HG02870 (cell line): ENCODE results near the gene ARAP2.

Experiments
- ATAC-seq: cut with Tn5 transposase; IDR thresholded peaks from one replicate; pipeline ENCODE4 v1.9.1; 2021; ENCODE audit warnings: mild to moderate bottlenecking, moderate library complexity; ENCODE audit not compliant: unreplicated experiment

Gene ARAP2

GRCh38 chr4:36260731-36261130 lies 16.4 kb upstream of the ARAP2 start:
- no peak for ATAC-seq

DNA sequence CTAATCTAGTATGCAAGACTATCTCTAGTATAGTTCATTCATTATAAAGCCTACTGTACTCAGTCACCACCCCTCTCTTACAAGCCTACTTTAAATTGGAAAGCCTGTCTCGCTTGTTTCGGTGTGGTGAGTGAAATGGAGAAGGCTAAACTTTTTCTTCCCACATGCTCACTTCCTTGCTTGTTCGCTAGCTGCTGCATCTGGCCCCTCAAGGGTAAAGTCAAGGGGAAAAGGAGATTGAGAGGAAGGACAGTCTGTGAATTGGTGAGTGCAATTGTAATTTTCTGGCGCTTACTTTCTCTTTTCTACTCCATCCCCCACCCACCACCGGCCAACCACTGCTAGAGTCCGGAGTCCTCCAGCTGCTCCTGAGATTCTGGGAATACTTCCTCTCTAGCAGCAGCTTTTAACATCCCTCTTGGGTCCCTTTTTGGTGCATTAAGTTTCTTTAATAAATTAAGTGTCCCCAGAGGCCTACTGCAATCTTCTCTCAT lies 12.1 kb upstream of the ARAP2 start:
- peak; percentile 76 for ATAC-seq

DNA sequence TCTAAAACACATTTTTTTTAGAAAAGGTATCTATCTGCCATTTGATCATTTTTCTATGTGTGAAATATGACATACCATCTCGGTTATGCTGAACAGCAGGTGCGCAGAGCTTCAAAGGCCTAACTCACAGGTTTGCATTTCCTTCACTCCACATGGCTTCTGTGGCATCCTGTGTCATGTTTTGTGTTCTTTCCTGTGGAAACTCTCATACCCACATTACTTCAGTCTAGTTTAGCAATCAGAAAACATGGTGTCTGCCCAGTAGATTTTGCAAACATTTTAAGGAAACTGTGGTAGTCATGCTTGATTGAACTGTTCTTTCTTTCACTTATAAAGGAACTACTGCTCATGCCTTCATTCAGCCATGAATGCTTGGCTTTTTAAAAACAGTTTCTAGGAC lies 11.3 kb upstream of the ARAP2 start:
- peak; percentile 58 for ATAC-seq

DNA sequence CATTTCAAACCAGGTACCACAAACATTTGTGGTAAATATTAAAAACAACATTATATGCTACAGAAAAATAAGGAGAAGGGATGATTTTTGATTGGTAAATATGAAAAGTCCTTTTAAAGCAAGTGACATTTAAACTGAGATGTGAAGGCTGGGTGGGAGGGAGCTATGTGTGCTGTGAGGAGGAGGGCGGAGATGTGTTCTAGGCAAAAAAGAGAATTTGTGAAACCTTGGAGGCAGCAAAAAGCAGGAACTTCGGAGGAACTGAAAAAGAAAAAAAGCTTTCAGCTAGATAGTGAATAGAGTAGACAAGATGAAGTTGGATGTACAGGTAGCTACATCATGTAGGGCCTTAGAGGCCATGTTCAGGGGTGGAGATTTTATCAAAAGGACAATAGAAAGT lies 10.1 kb upstream of the ARAP2 start:
- ATAC-seq, result no peak

DNA sequence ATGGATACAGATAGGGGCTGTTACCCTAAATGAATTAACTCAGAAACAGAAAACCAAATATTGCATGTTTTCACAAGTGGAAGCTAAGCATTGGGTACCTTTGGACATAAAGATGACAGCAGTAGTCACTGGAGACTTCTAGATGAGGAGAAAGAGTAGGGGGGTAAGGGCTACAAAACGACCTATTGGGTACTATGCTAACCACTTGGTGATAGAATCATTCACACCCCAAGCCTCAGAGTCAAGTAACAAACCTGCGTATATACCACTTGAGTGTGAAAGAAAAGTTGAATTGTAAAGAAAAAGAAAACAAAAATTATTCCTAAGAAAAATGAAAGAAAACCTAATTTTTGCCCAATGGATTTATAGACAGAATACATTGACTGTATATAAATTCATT lies 7.7 kb upstream of the ARAP2 start:
- no peak for ATAC-seq

GRCh38 chr4:36249610-36250009 lies 5.3 kb upstream of the ARAP2 start:
- no peak for ATAC-seq

GRCh38 chr4:36243355-36244256 lies 708 bp downstream of the ARAP2 start:
- ATAC-seq, result peak; percentile 32

- ATAC-seq, result no peak
Observed at GRCh38 chr4:36242629-36243354, 1.5 kb downstream of the ARAP2 start.

GRCh38 chr4:36241771-36242170 lies 2.5 kb downstream of the ARAP2 start:
- peak; percentile 36 for ATAC-seq

GRCh38 chr4:36237366-36238313 lies 6.7 kb downstream of the ARAP2 start:
- ATAC-seq, result no peak

GRCh38 chr4:36236159-36236558 lies 8.2 kb downstream of the ARAP2 start:
- no peak for ATAC-seq

- no peak for ATAC-seq
Observed at GRCh38 chr4:36235306-36235705, 9.0 kb downstream of the ARAP2 start.

DNA sequence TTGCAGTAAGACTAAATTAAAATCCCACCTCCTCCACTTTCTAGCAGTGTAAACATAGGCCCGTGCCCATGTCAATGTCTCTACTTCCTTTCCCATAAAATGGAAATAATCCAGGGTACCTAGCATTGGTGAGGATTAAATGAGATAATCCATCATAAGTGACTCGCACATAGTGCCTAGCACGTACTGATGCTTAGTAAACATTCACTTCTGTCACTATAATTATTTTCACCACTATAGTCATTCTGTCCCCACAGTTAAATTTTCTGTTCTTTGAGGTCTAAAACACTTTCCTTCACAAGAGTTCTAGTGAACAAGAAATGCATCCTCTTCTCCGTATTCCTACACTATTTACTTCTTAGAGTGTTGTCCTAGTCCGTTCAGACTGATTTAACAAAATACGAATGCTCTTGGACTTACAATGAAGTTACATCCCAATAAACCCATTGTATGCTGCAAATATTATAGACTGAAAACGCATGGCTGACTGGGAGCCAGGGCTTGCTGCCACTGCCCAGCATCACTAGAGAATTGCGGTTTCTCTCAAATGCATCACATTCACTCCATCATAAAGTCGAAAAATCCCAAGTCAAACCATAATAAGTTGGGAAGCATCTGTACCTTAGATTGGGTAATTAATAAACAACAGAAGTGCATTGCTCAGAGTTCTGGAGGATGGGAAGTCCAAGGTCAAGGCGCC lies 10.6 kb downstream of the ARAP2 start:
- no peak for ATAC-seq

- no peak for ATAC-seq
Observed at GRCh38 chr4:36230534-36230933, 13.8 kb downstream of the ARAP2 start.

DNA sequence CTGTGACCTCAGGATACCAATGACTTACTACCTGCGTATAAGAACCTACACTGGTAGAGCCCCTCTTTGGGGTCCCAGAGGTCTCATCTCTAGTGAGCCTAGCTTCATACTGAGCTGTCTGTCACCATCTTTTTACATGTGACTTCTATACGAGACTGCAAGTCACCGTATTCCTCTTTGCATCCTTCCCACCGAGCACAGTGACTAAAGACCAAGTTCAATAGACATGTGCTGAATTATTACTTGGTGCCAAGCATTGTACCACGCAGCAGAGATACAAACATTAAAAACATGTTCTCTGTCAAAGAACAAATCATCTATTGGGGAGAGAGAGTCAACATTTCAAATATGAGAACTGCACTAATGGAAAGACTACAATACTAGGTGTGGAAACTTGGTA lies 16.4 kb downstream of the ARAP2 start:
- ATAC-seq, result no peak

- no peak for ATAC-seq
Observed at GRCh38 chr4:36226430-36227227, 17.7 kb downstream of the ARAP2 start.

DNA sequence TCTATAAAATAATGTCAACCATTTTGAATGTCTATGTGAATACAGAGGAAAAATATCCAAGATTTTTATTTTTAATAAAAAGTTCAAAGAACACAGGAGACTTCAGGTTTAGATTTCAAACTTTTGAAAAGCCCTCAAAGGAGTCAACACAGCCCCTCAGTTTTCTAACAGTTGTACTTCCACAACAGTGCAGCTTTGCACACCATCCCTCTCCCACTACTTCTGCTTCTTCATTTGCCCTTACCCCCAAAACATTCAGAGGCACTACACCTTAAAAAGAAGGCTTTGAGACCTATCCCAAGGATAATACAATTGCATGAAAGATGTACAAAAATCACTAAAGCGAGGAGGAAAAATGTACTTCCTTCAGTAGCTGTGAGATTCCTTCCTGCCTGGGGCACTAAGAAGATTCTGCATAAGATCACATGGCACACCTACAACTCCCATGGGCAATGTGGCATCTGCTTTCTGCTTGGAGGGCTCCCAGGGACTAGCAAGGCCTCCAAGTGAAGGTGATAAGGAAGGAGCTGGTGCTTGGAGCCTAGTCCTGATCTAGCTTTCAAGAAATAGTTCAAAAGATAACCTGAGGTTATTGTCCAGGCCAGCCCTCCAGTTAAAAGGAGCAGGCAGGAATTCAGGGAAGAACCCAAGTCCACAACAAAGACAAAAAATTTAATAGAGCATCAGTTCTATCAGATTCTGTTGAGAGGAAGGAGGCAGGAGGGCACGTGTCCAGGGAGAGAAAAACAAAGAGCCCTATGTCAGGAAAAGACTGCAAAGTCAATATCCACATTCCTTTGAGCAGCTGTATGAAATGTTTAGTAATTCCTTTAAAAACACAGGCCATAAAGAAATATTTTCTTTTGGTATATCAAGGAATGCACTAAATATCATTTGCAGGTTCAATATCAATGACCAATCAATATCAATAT lies 19.1 kb downstream of the ARAP2 start:
- ATAC-seq, result no peak

DNA sequence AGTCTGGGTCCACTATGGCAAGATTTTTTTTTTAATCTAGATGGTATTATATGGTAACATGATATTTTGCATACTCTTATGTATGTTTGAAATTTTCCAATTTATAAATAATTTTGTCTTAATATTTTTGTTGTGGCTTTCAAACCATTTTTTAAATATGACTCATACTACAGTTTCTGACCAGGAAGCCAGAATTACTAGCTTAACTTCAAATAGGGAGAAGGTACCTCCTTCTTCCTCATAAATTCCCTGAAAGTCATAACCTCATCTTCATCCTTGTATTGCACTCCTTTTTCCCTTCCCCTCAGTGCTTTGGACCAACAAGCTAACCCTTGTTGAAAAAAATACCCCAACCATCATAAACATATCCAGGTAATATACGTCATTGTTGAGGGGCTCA lies 21.6 kb downstream of the ARAP2 start:
- no peak for ATAC-seq
